ENCODE measurements around the gene PLA2G10.

The PLA2G10 gene

GRCh38 chr16:14677627-14678026 lies 16.5 kb downstream of the PLA2G10 start:
- Histone ChIP-seq H3K27ac (ENCODE audit: insufficient read depth in 1 of 2, low read depth in 1 of 2, low read length in 2 of 2, poor library complexity in 1 of 2, severe bottlenecking in 2 of 2) (no peak overlapping the region), H3K9me3 (ENCODE audit: control extremely low read depth in 1 of 5, control insufficient read depth in 4 of 5, insufficient read depth in 2 of 5, low read depth in 1 of 5, low read length in 4 of 5) (no peaks in the 10 kb centered on the region), H3K4me1 (ENCODE audit: control extremely low read depth in 1 of 4, control insufficient read depth in 4 of 4, insufficient read depth in 4 of 4, low read length in 3 of 4) (no peaks in the 10 kb centered on the region), H3K27me3 (replicated peaks in 2 of 5; ENCODE audit: control insufficient read depth in 4 of 5, insufficient read depth in 5 of 5, low read length in 4 of 5) (peaks cover 0 to 2% (median 0%) of the 10 kb centered on the region in 5 experiments), H3K4me3 (ENCODE audit: control insufficient read depth in 1 of 7, extremely low read depth in 1 of 7, insufficient read depth in 4 of 7, low read depth in 2 of 7, low read length in 6 of 7) (no peak overlapping the region), H3K36me3 (ENCODE audit: control insufficient read depth in 4 of 4, insufficient read depth in 4 of 4, low read length in 3 of 4) (no peaks in the 10 kb centered on the region)
- 100% methylated on average over 5 of the region's 5 CpGs for WGBS (ENCODE audit: insufficient coverage)
- DNase-seq: no peak
- POLR2A ChIA-PET: no interaction called here
- CTCF ChIA-PET: no interaction called here

GRCh38 chr16:14676633-14677032 lies 17.5 kb downstream of the PLA2G10 start:
- no peaks in the 10 kb centered on the region for H3K36me3 ChIP-seq (ENCODE audit: control insufficient read depth in 4 of 4, insufficient read depth in 4 of 4, low read length in 3 of 4)
- peaks cover 0 to 2% (median 0%) of the 10 kb centered on the region in 5 experiments for H3K27me3 ChIP-seq (replicated peaks in 2 of 5; ENCODE audit: control insufficient read depth in 4 of 5, insufficient read depth in 5 of 5, low read length in 4 of 5)
- no peaks in the 10 kb centered on the region for H3K9me3 ChIP-seq (ENCODE audit: control extremely low read depth in 1 of 5, control insufficient read depth in 4 of 5, insufficient read depth in 2 of 5, low read depth in 1 of 5, low read length in 4 of 5)
- no peaks in the 10 kb centered on the region for H3K4me1 ChIP-seq (ENCODE audit: control extremely low read depth in 1 of 4, control insufficient read depth in 4 of 4, insufficient read depth in 4 of 4, low read length in 3 of 4)
- no peak overlapping the region for H3K4me3 ChIP-seq (ENCODE audit: control insufficient read depth in 1 of 7, extremely low read depth in 1 of 7, insufficient read depth in 4 of 7, low read depth in 2 of 7, low read length in 6 of 7)
- ChIA-PET POLR2A (no interaction called here), CTCF (no interaction called here)
- DNase-seq: no peak
- 100% methylated on average over 1 of the region's 3 CpGs for WGBS (ENCODE audit: insufficient coverage)
- no peak overlapping the region for H3K27ac ChIP-seq (ENCODE audit: insufficient read depth in 1 of 2, low read depth in 1 of 2, low read length in 2 of 2, poor library complexity in 1 of 2, severe bottlenecking in 2 of 2)

GRCh38 chr16:14672403-14672971 lies 21.6 kb downstream of the PLA2G10 start:
- no peak overlapping the region for H3K27ac ChIP-seq (ENCODE audit: insufficient read depth in 1 of 2, low read depth in 1 of 2, low read length in 2 of 2, poor library complexity in 1 of 2, severe bottlenecking in 2 of 2)
- H3K27me3 ChIP-seq (replicated peaks in 2 of 5; ENCODE audit: control insufficient read depth in 4 of 5, insufficient read depth in 5 of 5, low read length in 4 of 5): no peaks in the 10 kb centered on the region
- no peaks in the 10 kb centered on the region for H3K9me3 ChIP-seq (ENCODE audit: control extremely low read depth in 1 of 5, control insufficient read depth in 4 of 5, insufficient read depth in 2 of 5, low read depth in 1 of 5, low read length in 4 of 5)
- no peak for DNase-seq
- H3K4me1 ChIP-seq (ENCODE audit: control extremely low read depth in 1 of 4, control insufficient read depth in 4 of 4, insufficient read depth in 4 of 4, low read length in 3 of 4): no peaks in the 10 kb centered on the region
- CTCF ChIA-PET: no interaction called here
- H3K4me3 ChIP-seq (ENCODE audit: control insufficient read depth in 1 of 7, extremely low read depth in 1 of 7, insufficient read depth in 4 of 7, low read depth in 2 of 7, low read length in 6 of 7): no peak overlapping the region
- H3K36me3 ChIP-seq (ENCODE audit: control insufficient read depth in 4 of 4, insufficient read depth in 4 of 4, low read length in 3 of 4): peaks cover 8 to 13% (median 11%) of the 10 kb centered on the region in 4 experiments
- POLR2A ChIA-PET: no interaction called here
- WGBS (ENCODE audit: insufficient coverage): 71% methylated on average over 5 of the region's 7 CpGs

- Histone ChIP-seq H3K27ac (ENCODE audit: insufficient read depth in 1 of 2, low read depth in 1 of 2, low read length in 2 of 2, poor library complexity in 1 of 2, severe bottlenecking in 2 of 2) (no peak overlapping the region), H3K36me3 (ENCODE audit: control insufficient read depth in 4 of 4, insufficient read depth in 4 of 4, low read length in 3 of 4) (peaks cover 20 to 38% (median 29%) of the 10 kb centered on the region in 4 experiments), H3K4me3 (ENCODE audit: control insufficient read depth in 1 of 7, extremely low read depth in 1 of 7, insufficient read depth in 4 of 7, low read depth in 2 of 7, low read length in 6 of 7) (no peak overlapping the region), H3K9me3 (ENCODE audit: control extremely low read depth in 1 of 5, control insufficient read depth in 4 of 5, insufficient read depth in 2 of 5, low read depth in 1 of 5, low read length in 4 of 5) (no peaks in the 10 kb centered on the region), H3K4me1 (ENCODE audit: control extremely low read depth in 1 of 4, control insufficient read depth in 4 of 4, insufficient read depth in 4 of 4, low read length in 3 of 4) (no peaks in the 10 kb centered on the region), H3K27me3 (replicated peaks in 2 of 5; ENCODE audit: control insufficient read depth in 4 of 5, insufficient read depth in 5 of 5, low read length in 4 of 5) (no peaks in the 10 kb centered on the region)
- no peak for DNase-seq
- WGBS (ENCODE audit: insufficient coverage): no CpG with 5 or more reads among the region's 4 CpGs
- ChIA-PET CTCF (no interaction called here), POLR2A (no interaction called here)
Observed at GRCh38 chr16:14669776-14670175, 24.3 kb downstream of the PLA2G10 start.

GRCh38 chr16:14668556-14669223 lies 25.4 kb downstream of the PLA2G10 start:
- Histone ChIP-seq H3K9me3 (ENCODE audit: control extremely low read depth in 1 of 5, control insufficient read depth in 4 of 5, insufficient read depth in 2 of 5, low read depth in 1 of 5, low read length in 4 of 5) (no peaks in the 10 kb centered on the region), H3K4me1 (ENCODE audit: control extremely low read depth in 1 of 4, control insufficient read depth in 4 of 4, insufficient read depth in 4 of 4, low read length in 3 of 4) (no peaks in the 10 kb centered on the region), H3K27ac (ENCODE audit: insufficient read depth in 1 of 2, low read depth in 1 of 2, low read length in 2 of 2, poor library complexity in 1 of 2, severe bottlenecking in 2 of 2) (no peak overlapping the region), H3K4me3 (ENCODE audit: control insufficient read depth in 1 of 7, extremely low read depth in 1 of 7, insufficient read depth in 4 of 7, low read depth in 2 of 7, low read length in 6 of 7) (no peak overlapping the region), H3K36me3 (ENCODE audit: control insufficient read depth in 4 of 4, insufficient read depth in 4 of 4, low read length in 3 of 4) (peaks cover 20 to 49% (median 39%) of the 10 kb centered on the region in 4 experiments), H3K27me3 (replicated peaks in 2 of 5; ENCODE audit: control insufficient read depth in 4 of 5, insufficient read depth in 5 of 5, low read length in 4 of 5) (no peaks in the 10 kb centered on the region)
- 100% methylated on average over 3 of the region's 7 CpGs for WGBS (ENCODE audit: insufficient coverage)
- ChIA-PET CTCF (no interaction called here), POLR2A (interaction anchor here (0.7 kb wide), 1 partner anchor 27 kb away, joined by 4 read pairs; no protein-coding TSS in a partner anchor)
- no peak for DNase-seq

- DNase-seq: no peak
- no peaks in the 10 kb centered on the region for H3K9me3 ChIP-seq (ENCODE audit: control extremely low read depth in 1 of 5, control insufficient read depth in 4 of 5, insufficient read depth in 2 of 5, low read depth in 1 of 5, low read length in 4 of 5)
- H3K4me3 ChIP-seq (ENCODE audit: control insufficient read depth in 1 of 7, extremely low read depth in 1 of 7, insufficient read depth in 4 of 7, low read depth in 2 of 7, low read length in 6 of 7): no peak overlapping the region
- H3K27ac ChIP-seq (ENCODE audit: insufficient read depth in 1 of 2, low read depth in 1 of 2, low read length in 2 of 2, poor library complexity in 1 of 2, severe bottlenecking in 2 of 2): peak overlapping the region in 1 of 2 experiments; percentile 1
- H3K4me1 ChIP-seq (ENCODE audit: control extremely low read depth in 1 of 4, control insufficient read depth in 4 of 4, insufficient read depth in 4 of 4, low read length in 3 of 4): no peaks in the 10 kb centered on the region
- peaks cover 20 to 57% (median 45%) of the 10 kb centered on the region in 4 experiments for H3K36me3 ChIP-seq (ENCODE audit: control insufficient read depth in 4 of 4, insufficient read depth in 4 of 4, low read length in 3 of 4)
- POLR2A ChIA-PET: no interaction called here
- H3K27me3 ChIP-seq (replicated peaks in 2 of 5; ENCODE audit: control insufficient read depth in 4 of 5, insufficient read depth in 5 of 5, low read length in 4 of 5): no peaks in the 10 kb centered on the region
- CTCF ChIA-PET: no interaction called here
- 95% methylated on average over 14 of the region's 16 CpGs for WGBS (ENCODE audit: insufficient coverage)
Observed at GRCh38 chr16:14667347-14668266, 26.5 kb downstream of the PLA2G10 start.

- Histone ChIP-seq H3K9me3 (ENCODE audit: control extremely low read depth in 1 of 5, control insufficient read depth in 4 of 5, insufficient read depth in 2 of 5, low read depth in 1 of 5, low read length in 4 of 5) (no peaks in the 10 kb centered on the region), H3K4me3 (ENCODE audit: control insufficient read depth in 1 of 7, extremely low read depth in 1 of 7, insufficient read depth in 4 of 7, low read depth in 2 of 7, low read length in 6 of 7) (no peak overlapping the region), H3K27ac (ENCODE audit: insufficient read depth in 1 of 2, low read depth in 1 of 2, low read length in 2 of 2, poor library complexity in 1 of 2, severe bottlenecking in 2 of 2) (no peak overlapping the region), H3K27me3 (replicated peaks in 2 of 5; ENCODE audit: control insufficient read depth in 4 of 5, insufficient read depth in 5 of 5, low read length in 4 of 5) (no peaks in the 10 kb centered on the region), H3K4me1 (ENCODE audit: control extremely low read depth in 1 of 4, control insufficient read depth in 4 of 4, insufficient read depth in 4 of 4, low read length in 3 of 4) (peaks cover 0 to 2% (median 0%) of the 10 kb centered on the region in 4 experiments), H3K36me3 (ENCODE audit: control insufficient read depth in 4 of 4, insufficient read depth in 4 of 4, low read length in 3 of 4) (peaks cover 13 to 64% (median 31%) of the 10 kb centered on the region in 4 experiments)
- ChIA-PET POLR2A (no interaction called here), CTCF (no interaction called here)
- 100% methylated on average over 1 of the region's 2 CpGs for WGBS (ENCODE audit: insufficient coverage)
- DNase-seq: peak in 2 of 3 donors; percentile 8 to 19
Observed at GRCh38 chr16:14658063-14658462, 36.0 kb downstream of the PLA2G10 start.
